ENCODE measurements around the gene CUBN. TPM values are rescaled to one million over a fixed set of nuclear protein-coding genes. Genes with fewer than 3 reads are reported as not detected.
A peak's percentile ranks its signal among the peaks of the same experiment; 100 is the strongest.

The CUBN gene
- polyA plus RNA-seq, 1 donor: 3.7 TPM

DNA sequence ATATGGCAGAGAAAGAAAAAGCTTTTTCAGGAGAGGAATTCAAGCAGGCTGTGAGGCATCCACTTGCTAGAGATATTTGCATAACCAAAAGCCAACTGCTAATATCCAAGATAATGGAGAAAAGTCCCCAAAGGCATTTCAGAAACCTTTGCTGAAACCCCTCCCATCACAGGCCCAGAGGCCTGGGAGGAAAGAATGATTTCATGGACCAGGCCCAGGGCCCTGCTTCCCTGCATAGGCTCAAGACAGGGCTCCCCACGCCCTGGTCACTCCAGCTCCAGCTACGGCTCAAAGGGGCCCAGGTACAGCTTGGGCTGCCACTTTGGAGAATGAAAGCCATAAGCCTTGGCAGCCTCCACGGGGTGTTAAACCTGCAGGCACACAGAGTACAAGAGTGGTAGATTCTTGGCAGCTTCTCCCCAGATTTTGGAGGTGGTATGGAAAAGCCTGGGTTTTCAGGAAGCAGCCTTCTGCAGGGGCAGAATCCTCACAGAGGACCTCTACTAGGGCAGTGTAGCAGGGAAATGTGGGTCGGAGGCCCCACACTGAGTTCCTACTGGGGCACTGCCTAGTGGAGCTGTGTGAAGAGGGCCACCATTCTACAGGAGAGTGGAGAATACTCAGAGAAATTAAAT lies 306.8 kb downstream of the CUBN start:
- no peak for DNase-seq (ENCODE audit: low read depth)

DNA sequence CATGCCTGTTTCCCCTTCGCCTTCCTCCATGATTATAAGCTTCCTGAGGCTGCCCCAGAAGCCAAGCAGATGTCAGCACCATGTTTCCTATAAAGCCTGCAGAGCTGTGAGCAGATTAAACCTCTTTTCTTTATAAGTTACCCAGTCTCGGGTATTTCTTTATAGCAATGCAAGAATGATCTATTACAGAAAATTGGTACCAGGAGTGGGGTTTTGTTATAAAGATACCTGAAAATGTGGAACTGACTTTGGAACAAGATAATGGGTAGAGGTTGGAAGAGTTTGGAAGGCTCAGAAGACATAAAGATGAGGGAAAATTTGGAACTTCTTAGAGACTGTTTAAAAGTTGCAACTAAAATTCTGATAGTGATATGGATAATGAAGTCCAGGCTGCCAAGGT lies 307.6 kb downstream of the CUBN start:
- DNase-seq (ENCODE audit: low read depth): no peak

DNA sequence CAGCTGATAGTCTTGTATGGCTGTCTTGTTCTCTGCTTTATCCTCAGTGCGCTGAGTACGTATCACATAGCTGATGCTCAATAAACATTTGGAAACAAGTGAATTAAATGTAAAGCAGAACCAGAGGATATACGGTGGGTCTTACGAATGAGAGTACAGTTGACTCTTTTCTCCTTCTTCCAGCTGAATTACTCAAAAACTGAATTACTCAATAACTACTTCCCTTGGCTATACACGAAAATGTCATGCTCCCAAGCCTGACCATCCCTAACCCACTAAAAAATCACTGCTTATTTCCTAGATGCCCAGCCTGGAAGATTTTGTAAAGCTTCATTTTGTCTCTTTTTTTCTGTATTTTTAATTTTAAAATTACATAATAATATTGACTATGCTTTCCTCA lies 309.2 kb downstream of the CUBN start:
- no peak for DNase-seq (ENCODE audit: low read depth)

DNA sequence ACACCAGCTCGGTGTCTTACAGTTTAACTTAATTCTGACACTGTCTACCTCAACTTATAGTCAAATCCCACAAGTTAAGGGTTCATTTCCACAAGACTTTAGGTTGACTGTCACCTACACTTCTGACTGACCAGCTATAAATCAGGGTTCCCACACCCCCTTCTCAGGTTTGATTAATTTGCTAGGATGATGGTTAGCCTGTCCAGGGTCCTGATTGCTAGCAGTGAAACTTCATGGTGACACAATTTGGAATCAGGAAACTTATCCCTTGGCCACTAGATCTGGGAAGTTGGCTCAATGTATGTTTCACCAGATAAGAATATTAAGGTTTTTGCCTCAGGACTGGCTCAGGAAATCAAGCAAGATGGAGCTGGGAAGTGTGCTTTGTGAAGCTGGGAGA lies 309.6 kb downstream of the CUBN start:
- DNase-seq (ENCODE audit: low read depth): no peak

DNA sequence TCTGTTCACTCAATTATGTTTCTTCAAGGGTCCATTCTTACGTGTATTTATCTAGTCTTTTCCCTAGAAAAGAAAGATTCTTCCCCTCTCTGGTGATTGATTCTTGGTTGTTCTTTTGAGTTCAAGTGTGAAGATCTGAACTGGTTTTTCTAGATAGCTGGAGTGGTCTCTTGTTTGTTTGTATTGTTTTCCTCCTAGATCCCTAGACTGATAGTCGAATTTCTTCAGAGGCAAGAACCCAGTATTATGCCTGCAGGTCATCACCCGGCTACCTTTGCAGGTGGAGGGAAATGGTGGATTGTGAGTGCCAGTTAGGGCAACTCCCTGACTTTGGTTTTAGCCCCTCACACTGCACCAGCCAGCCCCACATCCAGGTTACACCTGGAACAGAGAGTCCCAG lies 310.2 kb downstream of the CUBN start:
- DNase-seq (ENCODE audit: low read depth): no peak

GRCh38 chr10:16819026-16819425 lies 310.6 kb downstream of the CUBN start:
- DNase-seq (ENCODE audit: low read depth): no peak

DNA sequence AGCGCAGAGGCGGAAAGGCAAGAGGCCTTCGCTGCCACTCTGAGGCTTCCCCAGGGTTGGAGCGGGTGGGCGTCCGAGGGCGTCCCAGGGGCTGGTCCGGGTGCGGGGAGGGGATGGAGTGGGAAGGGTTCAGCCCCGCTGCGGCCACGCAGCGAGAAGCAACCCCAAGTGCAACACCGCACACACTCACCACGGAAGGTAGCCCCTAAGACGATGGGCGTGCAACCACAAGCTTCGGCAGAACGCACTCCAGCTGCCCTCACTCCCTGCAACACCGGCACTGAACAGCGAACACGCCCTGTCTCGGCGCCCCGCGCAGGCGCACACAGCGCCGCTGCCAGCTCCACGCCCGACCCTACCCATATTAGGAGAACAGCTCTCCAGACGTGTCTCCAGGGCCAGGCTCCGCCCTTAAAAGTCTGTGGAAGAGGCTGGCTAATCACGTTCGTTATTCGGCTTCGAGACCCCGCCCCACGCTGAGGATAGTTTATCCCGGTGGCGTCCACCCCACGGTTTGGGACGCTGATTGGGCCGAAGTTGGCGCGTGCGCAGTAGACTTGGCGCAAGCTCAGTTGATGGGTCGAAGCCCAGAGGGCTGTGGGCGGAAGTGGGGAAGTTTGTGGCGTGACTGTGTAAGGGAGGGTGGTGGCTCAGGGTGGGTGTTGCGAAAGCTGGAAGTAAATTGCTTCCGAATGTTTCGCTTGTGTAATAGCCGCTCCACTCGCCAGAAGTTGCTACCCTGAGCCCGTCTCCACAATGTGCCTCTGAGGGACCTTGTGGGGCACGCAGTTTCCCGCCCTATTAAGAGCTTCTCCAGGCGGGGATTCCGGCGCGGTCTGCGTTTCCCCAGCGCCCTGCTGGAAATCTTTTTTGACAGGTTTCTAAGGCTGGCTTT lies 312.2 kb downstream of the CUBN start, which contains the start of gene RSU1:
TSS of gene RSU1 (minus strand) at position 300 of the 895 bp plus-strand sequence. CDS start 343 bp downstream, outside the sequence.
- DNase-seq (ENCODE audit: low read depth): peak; percentile 98

- DNase-seq (ENCODE audit: low read depth): no peak
Measured at GRCh38 chr10:16816830-16817124, 312.8 kb downstream of the CUBN start.

- DNase-seq (ENCODE audit: low read depth): no peak
Measured at GRCh38 chr10:16816171-16816570, 313.4 kb downstream of the CUBN start.

GRCh38 chr10:16814012-16814411 lies 315.6 kb downstream of the CUBN start:
- no peak for DNase-seq (ENCODE audit: low read depth)

- no peak for DNase-seq (ENCODE audit: low read depth)
Measured at GRCh38 chr10:16812676-16813075, 316.9 kb downstream of the CUBN start.

DNA sequence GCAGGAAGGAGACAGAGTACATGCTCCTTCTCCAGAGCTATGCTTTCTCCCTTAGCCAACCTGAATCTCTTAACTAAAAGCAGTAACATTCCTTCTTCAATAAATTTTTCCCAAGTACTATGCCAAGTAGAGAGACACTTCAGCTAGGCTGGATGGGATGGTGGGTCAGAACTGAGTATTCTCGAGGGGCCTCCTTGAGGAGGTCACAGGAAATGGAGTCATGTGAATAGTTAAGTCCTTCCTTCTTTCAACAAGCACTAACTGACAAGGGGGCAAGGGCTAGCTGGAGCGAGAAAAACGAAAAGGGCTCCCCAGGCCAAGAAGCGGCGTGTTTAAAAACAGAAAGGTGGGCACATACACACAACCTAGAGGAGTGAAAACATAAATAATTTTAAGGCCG lies 317.8 kb downstream of the CUBN start:
- DNase-seq (ENCODE audit: low read depth): no peak

GRCh38 chr10:16811292-16811691 lies 318.3 kb downstream of the CUBN start:
- no peak for DNase-seq (ENCODE audit: low read depth)

- DNase-seq (ENCODE audit: low read depth): no peak
Measured at GRCh38 chr10:16809074-16809718, 320.4 kb downstream of the CUBN start.

DNA sequence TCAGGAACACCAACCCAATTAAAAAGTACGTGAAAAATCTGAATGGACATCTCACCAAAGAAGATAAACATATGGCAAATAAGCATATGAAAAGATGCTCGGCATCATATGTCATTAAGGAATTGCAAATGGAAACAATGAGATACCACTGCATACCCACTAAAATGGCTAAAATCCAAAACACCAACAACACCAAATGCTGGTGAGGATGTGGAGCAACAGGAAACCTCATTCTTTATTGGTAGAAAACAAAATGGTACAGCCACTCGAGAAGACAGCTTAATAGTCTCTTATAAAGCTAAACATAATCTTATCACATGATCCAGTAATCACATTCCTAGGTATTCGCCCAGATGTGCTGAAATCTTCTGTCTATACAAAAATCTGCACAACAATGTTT lies 325.5 kb downstream of the CUBN start:
- DNase-seq (ENCODE audit: low read depth): no peak

DNA sequence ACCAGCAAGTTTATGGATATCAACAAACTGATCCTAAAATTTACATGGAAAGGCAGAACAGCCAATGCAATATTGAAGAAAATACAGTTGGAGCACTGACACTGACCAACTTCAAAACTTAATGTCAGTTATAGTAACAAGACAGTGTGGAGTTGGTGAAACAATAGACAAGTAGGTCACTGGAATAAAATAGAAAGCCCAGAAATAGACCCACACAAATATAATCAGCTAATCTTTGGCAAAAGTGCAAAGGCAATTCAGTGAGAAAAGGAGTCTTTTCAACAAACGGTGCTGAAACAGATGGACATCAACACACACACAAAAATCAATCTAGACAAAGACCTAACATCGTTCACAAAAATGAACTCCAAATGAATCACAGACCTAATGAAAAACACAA lies 326.1 kb downstream of the CUBN start:
- no peak for DNase-seq (ENCODE audit: low read depth)

GRCh38 chr10:16799621-16800020 lies 330.0 kb downstream of the CUBN start:
- DNase-seq (ENCODE audit: low read depth): no peak

GRCh38 chr10:16798571-16798970 lies 331.0 kb downstream of the CUBN start:
- DNase-seq (ENCODE audit: low read depth): no peak

GRCh38 chr10:16795410-16796073 lies 334.1 kb downstream of the CUBN start:
- DNase-seq (ENCODE audit: low read depth): no peak

DNA sequence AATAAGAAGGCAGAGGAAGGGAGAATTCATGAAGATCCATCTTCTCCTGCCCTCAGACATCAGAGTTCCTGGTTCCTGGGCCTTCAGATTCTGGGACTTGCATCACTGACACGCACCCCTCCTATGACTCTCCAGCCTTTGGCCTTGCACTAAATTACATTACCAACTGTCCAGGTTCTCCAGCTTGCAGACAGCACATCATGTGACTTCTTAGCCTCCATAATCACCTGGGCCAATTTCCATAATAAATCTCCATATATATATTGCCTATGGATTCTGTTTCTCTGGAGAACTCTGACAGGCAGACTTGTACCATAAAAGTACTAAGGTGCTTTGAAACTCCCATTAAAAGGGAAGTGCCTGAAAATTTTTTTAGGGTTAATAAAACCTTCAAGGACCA lies 335.6 kb downstream of the CUBN start:
- no peak for DNase-seq (ENCODE audit: low read depth)

DNA sequence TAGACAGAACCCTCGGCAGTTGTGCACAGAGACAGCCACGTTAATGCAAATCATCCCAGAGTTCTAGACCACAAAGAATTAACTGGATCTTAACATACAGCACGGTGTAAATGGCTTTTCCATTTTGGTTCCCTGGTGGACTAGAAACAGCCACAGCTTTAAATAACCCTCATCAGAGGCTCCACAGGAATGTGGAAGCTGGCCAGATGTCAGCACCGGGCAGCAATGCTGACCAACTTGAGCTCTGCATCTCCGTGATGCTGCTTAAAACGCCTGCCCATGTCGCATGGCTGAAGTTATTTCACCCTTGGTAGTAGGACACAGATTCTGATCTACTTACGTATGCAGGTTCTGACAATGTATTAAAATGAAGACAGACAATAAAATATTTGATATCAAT lies 336.9 kb downstream of the CUBN start:
- no peak for DNase-seq (ENCODE audit: low read depth)

GRCh38 chr10:16789765-16790164 lies 339.8 kb downstream of the CUBN start:
- no peak for DNase-seq (ENCODE audit: low read depth)

Measured in forelimb muscle (tissue), 1 donor.